ENCODE measurements around the gene OPN1LW. TPM values are rescaled to one million over a fixed set of nuclear protein-coding genes. Genes with fewer than 3 reads are reported as not detected.

Gene OPN1LW
- total and polyA plus RNA-seq, 2 of the 8 experiments (the other 6 are each of a cell fraction or from before 2014, with no cell fraction given), result not detected

GRCh38 chrX:154098551-154098950, 45.5 kb upstream of the OPN1LW start (continued):
- TF ChIP-seq CHD7 (IDR thresholded peaks at IDR 0.05; ENCODE audit: insufficient replicate concordance, low read length), result no peak
- no peak for TF ChIP-seq RFX5 (IDR thresholded peaks at IDR 0.05; ENCODE audit: borderline replicate concordance, low read depth, low read length)
- TF ChIP-seq MAFK (IDR thresholded peaks at IDR 0.05; ENCODE audit: low read depth, low read length), result no peak
- no peak for TF ChIP-seq SP2 (IDR thresholded peaks at IDR 0.05; ENCODE audit: low read length)
- TF ChIP-seq POLR2A (IDR thresholded peaks at IDR 0.05; ENCODE audit: control extremely low read depth in 1 of 2, low read depth in 2 of 2, low read length in 2 of 2), result no peak
- TF ChIP-seq CBX8 (IDR thresholded peaks at IDR 0.05; ENCODE audit: borderline replicate concordance, low read depth, low read length), result no peak
- TF ChIP-seq FOSL1 (IDR thresholded peaks at IDR 0.05; ENCODE audit: insufficient read depth, low read depth, low read length), result no peak

Data from H1 (cell line).